ENCODE measurements around the gene C1orf167.

C1orf167 gene

DNA sequence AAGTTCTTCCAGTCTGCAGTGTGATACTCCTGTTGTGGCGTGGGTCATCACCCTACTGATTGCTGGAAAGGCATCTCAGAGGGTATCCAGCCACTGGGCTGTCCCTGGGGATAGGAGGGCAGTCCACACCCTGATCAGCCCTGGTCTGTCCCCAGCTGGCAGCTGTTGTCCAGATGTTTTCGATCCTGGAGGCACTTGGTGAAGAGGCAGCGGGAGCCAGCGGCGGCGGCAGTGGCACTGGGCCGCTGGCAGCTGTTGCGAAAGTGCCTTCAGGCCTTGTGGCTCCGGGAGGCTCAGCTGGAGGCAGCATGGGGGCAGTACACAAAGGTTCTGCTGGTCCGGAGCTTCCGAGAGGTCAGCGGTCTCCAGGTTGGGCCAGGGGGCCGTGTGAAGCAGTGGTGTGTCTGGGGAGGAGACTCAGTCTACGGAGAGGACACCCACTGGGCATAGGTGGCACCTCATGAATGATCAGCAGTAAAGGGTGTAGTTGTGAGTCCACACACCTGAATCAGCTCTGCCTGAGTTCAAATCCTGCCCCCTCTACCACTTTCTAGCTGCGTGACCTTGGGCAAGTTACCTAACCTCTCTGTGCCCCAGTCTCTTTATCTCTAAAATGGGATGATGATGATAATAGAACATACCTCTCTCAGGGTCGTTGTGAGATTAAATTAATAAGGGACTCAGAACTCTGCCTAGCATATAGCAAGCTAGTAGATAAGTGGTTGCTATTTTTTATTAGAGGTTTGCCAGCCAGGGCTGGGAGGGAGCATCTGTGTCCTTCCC, 6.1 kb downstream of the C1orf167 start:
- no peak for DNase-seq

DNA sequence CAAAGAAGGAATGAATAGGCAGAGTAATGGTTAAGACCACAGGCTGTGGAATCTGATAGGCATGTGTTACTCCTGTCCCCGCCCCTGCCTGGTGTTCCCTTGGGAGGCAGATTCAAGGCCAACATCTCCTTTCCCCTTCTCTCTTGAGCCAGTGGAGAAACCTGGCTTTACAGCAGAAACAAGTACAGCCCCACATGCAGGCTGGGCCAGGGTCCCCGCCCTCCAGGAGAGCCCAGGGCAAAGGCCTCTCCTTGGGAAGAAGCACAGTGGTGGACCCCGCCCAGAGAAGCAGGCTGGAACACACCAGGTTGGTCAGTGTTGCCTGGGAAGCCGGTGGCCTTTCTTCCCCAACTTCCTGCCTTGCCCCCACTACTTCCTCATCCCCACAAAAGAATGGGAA, 6.8 kb downstream of the C1orf167 start:
- DNase-seq, result no peak

DNA sequence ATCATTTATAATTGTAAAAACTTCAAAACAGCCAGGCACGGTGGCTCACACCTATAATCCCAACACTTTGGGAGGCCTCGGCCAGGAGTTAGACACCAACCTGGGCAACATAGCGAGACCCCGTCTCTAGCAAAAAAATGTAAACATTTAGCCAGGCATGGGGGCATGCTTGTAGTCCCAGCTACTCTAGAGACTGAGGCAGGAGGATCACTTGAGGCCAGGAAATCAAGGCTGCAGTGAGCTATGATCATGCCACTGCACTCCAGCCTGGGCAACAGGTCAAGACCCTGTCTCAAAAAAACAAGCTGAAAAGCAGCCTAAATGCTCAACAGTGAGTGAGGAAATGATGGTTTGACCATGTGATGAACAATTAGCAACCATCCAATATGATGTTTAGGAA, 7.3 kb downstream of the C1orf167 start:
- DNase-seq, result no peak

DNA sequence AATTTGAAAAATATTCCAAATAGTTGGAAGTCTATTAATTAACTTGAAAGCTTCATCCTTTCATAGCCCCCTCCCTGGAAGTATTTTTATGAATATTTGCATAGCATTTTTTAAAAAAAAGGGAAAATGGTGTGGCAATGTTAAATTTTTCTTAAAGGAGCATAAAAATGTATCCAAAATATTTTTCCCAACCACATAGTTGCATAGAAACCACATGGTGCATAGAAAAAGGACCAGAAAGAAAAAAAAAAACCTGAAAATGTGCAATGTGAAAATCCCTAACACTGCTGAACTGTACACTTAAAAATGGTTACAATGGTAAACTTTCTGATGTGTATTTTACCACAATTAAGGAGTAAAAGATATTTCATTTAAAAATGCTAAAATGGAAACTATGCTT, 8.0 kb downstream of the C1orf167 start:
- no peak for DNase-seq

DNA sequence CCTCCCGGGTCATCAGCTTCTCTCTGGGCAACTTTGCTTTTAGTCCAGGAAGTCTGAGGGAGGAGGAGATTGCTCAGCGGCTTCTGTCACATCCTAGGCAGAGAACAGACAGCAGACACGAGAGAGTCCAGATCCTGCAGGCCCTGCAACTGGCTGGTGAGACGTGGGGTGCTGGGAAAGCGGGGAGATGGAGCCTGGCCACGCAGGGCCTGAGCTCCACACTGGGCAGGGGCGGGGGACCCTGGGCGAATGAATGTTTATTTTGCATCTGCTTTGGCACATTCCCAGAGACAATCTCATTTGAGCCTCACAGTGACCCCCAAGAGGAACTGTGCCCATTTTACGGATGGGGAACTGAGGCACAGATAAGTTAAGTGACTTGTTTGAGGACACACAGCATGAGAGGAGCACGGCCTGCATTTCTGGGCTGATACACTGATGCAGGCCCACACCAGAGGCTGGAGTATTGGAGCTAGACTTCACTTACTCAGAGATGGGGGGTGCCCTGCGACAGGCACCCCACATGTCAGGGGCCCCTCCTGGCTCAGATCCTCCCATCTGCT, 9.6 kb downstream of the C1orf167 start:
- no peak for DNase-seq

DNA sequence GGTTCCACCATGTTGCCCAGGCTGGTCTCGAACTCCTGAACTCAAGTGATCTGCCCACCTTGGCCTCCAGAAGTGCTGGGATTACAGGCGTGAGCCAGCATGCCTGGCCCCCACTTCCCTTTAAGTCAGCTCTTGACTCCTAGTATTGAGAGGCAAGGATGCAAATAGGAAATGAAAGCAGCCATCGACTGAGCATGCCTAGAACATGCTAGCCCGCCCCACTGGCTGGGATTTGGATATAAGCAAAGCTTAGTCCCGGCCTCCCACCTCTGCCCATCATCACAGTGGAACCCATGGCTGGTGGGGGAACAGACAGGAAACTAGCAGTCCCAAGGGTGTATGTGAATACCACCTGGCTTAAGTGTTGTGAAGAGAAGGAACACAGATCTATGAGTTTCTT, 10.5 kb downstream of the C1orf167 start:
- peak; percentile 14 for DNase-seq

DNA sequence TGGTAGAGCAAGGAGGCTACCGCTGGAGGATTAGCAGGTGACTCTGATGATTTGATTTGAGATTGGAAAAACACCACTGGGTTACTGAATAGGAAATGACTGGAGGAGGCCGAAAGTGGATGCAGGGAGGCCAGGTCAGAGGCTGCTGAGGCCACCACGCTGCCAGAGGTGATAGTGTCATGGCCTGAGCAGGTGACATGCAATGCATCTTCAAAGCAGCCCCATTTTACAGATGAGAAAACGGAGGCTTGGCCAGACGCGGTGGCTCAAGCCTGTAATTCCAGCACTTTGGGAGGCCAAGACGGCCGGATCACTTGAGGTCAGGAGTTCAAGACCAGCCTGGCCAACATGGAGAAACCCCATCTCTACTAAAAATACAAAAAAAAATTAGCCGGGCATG, 12.8 kb downstream of the C1orf167 start:
- DNase-seq, result no peak

DNA sequence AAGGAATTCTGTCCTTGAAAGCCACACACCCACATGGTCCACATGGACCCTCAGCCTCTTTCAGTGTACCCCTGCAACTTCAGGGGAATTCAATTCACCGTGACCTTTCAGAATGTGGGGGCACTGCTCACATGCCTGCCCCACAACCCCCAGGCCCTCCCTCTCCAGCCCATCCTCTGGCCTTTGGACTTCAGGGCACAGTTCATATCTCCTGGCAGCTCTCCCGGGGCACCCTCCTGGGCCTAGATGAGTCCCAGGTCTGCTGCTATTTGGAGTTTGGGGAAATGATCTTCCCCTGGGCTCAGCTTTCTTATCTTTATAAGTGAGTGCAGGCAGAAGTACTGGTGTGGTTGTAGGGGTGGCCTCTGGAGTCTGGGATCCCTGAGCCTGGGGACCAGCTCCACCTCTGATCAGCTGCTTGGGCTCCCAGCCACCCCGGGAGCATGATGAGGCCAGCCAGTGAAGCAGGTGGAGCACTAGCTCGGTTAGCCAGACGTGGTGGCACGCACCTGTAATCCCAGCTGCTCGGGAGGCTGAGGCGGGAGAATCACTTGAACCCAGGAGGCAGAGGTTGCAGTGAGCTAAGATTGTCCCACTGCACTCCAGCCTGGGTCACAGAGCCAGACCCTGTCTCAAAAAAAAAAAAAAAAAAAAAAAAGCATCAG, 15.8 kb downstream of the C1orf167 start:
- no peak for DNase-seq

DNA sequence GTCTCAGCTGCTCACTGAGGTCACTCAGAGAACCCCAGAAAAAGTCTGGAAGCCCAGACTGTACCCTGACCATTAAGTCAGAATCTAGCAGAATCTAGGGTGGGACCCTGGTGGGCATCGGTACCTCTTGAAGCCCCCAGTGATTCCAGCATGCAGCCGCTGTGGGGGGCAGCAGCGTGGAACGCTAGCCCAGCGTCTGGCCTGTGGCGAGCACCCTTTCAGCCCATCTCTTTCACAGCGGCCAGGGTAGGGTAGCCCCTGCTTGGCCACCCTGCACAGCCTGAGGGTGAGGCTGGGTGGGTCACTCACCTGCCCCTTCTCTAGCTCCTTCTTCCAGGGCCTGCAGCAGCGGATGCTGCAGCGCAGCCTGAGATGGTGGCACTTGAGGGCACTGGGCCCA, 16.3 kb downstream of the C1orf167 start:
- DNase-seq, result no peak

DNA sequence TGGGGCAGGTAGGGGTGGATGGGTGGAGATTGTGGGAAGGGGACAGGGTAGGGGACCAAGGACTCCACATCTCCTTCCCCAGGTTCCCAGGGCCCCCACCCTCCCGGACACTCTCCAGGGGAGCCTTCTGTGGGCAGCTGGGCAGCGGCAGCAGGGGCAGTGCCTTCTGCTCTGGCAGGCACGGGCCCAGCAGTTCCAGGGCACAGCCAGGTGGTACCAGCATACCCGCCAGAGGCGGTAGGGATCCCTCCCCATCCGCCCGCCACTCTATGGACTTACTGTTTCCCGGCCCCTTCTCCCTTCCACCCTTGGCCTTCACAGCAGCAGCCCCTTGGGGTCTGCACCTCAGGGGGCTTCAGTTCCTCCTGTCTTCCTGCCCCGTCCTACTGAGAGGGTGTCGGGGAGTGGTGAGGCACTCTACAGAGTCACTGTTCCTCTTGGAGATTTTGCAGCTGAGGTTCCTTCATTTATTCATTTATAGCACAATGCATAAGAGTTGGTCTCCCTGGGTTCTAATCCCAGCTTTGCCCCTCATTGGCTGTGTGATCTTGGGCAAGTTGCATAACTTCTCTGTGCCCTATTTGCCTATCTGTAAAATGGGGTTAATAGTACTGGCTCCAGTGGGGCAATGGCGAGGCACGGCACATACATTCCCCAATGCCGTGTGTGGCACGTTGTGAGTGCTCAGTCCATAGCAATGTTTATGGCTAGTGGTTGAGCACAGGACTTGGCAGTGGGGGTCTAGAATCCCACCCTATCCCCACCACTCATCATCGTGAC, 17.0 kb downstream of the C1orf167 start:
- no peak for DNase-seq

DNA sequence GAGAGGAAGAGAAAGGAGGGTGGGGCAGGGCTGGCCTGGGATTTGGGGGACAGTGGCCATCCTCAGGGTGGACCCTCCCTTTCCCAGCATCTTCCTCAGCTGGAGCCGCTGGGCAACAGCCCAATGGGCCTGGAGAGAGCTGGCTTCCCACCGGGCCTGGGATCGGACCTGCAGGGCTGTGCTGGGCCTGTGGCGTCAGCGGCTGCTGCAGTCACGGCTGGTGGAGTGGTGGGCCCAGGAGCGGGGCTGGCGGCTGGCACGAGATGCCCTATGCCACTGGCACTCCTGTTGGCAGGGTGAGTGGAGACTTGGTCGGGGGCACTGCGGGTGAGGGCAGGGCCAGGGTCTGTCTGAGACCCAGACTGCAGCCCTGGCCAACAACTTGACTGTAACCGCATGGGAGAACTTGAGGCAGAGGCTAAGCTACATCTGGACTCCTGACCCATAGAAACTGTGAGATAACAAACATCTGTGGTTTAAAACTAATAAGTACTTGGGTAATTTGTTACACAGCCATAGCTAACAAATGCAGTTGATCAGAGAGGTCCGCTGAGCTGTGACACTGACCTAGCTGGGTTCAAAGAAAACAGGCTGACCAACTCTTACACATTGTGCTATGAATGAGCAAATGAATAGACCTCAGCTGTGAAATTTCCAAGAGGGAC, 17.9 kb downstream of the C1orf167 start:
- no peak for DNase-seq

DNA sequence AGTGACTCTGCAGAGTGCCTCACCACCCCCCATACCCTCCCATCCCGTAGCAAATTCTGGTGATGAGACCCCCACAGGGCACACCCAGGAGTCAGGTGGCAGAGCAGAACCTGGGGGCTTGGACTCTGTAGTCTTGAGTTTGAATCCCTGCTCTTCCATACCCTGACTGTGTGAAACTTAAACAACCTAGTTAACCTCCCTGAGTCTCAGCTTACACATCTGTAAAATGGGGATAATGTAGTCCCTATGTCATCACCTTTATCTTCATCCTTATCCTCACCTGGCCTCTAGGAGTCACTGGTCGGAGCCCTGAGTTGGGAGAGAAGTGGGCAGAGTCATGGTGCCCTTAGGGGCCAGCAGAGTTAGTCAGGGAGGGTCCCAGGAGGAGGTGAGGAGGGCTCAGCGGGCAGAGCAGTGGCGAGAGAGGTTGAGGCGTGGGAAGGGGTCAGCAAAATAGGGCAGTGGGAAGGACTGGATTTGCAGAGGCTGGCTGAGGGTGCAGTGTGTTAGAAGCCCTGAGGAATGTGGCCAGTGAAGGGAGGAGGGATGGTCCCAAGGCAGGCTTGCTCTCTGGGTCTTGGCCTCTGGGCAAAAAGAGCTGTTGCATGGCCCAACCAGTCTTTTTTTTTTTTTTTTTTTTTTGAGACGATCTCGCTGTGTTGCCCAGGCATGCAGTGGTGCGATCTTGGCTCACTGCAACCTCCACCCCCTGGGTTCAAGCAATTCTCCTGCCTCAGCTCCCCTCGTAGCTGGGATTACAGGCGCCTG, 18.6 kb downstream of the C1orf167 start:
- DNase-seq, result no peak

DNA sequence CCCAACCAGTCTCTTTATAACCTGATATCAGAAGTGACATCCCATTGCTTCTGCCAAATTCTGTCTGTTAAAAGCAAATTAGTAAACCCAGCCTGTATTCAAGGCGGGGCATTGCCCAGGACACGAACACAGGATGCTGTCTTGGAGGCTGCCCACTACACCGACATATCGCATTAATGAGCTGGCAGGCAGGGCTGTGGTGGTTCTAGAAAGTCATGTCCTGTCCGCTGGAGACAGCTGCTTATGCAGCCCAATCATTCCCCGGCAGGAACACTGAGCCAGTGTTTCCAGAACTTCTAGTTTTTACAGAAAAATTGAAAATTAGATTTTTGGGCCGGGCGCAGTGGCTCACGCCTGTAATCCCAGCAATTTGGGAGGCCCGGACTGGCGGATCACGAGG, 19.3 kb downstream of the C1orf167 start:
- DNase-seq, result no peak

DNA sequence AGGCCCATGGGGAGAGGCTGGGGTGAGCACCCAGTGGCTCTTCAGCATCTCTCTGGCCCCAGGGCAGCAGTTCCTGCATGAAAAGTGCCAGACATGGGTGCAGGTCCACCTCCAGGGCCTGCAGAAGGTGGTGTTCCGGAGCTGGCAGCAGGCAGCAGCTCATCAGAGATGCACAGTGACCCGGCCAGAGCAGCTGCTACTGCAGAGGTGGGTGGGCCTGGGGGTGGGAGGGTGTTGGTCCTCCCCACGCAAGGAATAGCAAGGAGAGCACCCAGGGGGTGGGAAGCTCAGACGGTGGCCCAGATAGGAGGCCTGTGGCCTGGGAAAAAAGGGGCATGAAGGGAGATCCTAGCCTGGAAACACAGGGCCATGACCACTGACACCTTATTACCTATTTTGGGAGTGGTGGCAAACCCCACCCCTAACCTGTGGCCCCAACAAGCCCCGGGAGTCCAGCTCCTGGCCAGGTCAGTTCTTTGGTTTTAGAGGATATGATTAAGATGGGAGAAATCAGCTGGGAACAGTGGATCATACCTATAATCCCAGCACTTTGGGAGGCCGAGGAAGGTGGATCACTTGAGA, 20.2 kb downstream of the C1orf167 start:
- DNase-seq, result no peak

DNA sequence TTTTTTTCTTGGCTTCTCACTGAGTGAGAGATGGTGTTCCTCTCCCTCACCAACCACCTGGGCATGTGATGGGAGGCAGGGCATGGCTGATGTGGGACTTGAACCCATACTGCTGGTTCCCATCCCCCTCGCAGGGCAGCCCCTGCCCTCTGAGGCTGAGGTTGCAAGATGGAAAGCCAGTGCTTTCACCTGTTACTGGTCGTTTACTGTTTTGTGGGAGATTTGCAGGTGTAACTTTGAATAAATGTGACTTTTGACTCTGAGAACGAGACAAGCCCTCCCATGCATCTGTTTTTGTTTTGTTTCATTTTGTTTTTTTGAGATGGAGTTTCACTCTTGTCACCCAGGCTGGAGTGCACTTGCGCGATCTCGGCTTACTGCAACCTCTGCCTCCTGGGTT, 21.6 kb downstream of the C1orf167 start:
- no peak for DNase-seq

DNA sequence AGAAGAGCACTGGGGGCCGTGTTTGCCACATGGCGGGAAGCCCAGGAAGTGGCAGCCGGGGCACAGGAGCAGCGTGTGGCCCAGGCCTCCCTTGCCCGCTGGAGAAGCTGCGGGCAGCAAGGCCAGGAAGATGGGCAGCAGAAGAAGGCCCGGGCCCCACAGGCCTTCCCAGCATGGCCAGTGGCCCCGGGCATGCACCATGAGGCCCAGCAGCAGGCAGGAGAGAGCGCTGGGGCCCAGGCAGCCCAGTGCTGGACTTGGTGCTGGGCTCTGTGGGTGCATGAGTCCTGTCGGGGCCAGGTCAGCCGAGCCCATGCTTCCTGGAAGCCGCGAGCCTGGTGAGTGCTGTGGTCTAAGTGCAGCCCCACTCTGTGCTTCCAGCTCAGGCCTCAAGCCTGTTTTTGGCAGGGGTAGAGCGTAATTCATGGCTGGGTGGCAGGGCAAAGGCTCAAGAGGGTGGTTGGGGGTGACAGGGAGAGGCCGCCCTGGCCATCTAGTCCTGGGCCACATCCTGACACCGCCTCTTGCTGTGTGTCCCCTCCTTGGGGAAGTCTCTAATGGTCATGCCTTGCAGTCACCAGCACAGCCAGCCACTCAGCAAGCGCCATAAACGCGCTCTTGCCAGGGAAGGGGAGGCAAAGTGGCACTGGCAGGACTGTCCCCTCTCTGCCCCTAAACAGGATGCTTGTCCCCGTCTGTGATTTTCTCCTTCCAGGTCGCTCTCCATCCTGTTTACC, 22.4 kb downstream of the C1orf167 start:
- DNase-seq, result no peak

DNA sequence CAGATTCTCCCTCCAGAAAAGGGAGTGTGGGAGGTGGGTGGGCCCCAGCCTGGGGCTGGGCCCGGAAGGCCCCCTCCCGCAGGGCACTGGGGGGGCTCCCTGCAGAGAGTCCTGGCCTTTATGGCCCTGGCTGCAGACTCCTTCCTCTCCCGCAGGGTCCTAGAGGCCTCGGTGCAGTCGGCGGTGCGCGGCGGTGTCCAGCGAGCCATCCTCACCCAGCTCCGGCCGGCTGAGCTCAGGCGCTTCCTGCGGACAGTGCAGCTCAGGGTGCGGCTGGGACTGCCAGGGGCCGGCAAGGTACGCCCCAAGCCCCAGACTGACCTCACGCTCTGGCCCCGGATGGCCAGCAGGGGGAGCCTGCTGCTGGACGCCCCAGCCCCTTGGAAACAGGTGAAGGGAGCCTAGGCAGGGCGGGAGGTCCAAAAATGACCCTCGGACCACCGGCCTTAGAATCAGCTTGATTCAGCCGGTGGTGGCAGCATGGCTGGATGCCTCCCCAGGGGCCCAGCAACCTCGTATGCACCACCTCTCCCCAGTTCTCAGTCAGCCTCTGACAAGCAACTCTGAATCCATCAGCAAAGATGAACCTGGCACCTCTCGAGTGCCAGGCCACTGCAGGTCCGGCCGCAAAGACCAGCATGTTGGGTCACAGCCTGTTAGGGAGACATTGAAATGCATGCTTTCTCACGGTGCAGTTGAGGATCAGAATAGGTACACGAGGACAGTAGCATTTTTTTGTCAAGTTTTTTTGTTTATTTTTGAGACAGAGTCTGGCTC, 23.2 kb downstream of the C1orf167 start:
- DNase-seq, result no peak

DNA sequence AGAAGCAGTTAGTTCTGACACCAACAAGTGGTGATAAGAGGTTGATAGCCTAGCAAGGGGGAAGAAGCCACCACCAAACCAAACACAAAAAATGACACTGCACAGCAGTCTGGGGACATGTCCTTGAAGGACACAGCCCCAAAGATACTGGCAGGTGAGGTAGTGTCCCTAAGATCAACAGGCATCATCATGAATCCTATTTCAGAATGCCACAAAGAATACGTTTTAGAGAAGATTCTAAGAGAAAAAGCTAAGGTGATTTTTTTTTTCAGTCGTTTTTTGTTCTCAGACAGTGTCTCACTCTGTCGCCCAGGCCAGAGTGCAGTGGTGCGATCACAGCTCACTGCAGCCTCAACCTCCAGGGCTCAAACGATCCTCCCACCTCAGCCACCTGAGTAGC, 24.2 kb downstream of the C1orf167 start:
- no peak for DNase-seq

DNA sequence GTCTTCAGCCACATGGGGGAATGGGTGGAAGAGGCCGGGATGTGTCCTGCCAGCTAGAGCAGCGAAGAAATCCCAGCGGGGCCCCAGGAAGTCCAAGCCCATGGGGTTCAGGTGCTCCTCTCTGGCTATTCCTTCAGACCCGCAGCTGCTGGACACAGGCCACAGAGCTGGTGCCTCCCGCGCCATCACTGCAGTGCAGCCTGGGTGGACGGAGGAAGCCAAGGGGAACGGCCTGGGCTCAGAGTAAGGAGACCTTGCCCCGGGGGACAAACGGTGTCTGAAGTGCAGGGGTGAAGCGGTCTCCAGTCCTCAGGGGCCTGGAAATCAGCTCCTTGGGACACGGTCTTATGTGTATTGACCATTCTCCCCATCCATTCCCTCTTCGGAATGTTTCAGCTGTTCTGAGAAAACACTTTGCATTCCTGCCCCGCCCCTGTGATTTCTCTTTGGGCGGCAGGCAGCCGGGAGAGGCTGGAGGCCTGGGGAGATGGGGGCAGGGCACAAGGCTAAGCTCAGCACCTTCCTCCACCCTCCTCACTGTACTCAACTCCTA, 25.3 kb downstream of the C1orf167 start:
- DNase-seq, result no peak
